Kidney (tissue), 14 donors: ENCODE results near the gene ABLIM1. TPM values are rescaled to one million over a fixed set of nuclear protein-coding genes. Genes with fewer than 3 reads are reported as not detected.
A peak's percentile ranks its signal among the peaks of the same experiment; 100 is the strongest.

ENCODE experiments used
- DNase-seq, 5 donors: peaks; one replicate each; pipeline ENCODE4 v3.0.0-alpha.2; 2013 to 2020
- FAIRE-seq: peaks from 2 replicates; lab custom pipeline; 2012; peaks lifted over from hg19 to GRCh38; lab: Jason Lieb, UNC
- H3K27ac ChIP-seq, 2 donors: one replicate each; pipeline ENCODE4 v1.7.0; 2013; ENCODE audit warnings: low read depth in 2 of 2, low read length in 2 of 2, inconsistent platforms in 1 of 2
- H3K27me3 ChIP-seq: one replicate; pipeline ENCODE4 v1.7.1; 2013; ENCODE audit warnings: low read length, inconsistent platforms; ENCODE audit not compliant: control insufficient read depth, insufficient read depth
- H3K36me3 ChIP-seq, 3 donors: one replicate each; pipeline versions ENCODE4 v1.7.0 to v1.7.1; 2013; ENCODE audit warnings: low read length in 3 of 3, control low read depth in 1 of 3, inconsistent platforms in 1 of 3; ENCODE audit not compliant: insufficient read depth in 3 of 3, control insufficient read depth in 2 of 3
- H3K4me1 ChIP-seq, 3 donors: one replicate each; pipeline versions ENCODE4 v1.7.0 to v1.7.1; 2013; ENCODE audit warnings: low read length in 3 of 3, inconsistent platforms in 1 of 3, low read depth in 1 of 3; ENCODE audit not compliant: control insufficient read depth in 2 of 3, insufficient read depth in 2 of 3
- H3K4me3 ChIP-seq, 3 donors: one replicate each; pipeline versions ENCODE4 v1.7.0 to v1.8.1; 2013; ENCODE audit warnings: low read length in 3 of 3, control low read depth in 1 of 3, inconsistent platforms in 1 of 3
- H3K9ac ChIP-seq, 3 donors: one replicate each; pipeline versions ENCODE4 v1.7.0 to v1.7.1; 2013; ENCODE audit warnings: low read length in 3 of 3, control low read depth in 1 of 3, inconsistent platforms in 1 of 3
- H3K9me3 ChIP-seq, 3 donors: one replicate each; pipeline versions ENCODE4 v1.7.0 to v1.7.1; 2013; ENCODE audit warnings: low read length in 3 of 3, control low read depth in 1 of 3, inconsistent platforms in 1 of 3; ENCODE audit not compliant: control insufficient read depth in 2 of 3, insufficient read depth in 1 of 3
- CTCF ChIP-seq: IDR thresholded peaks from 3 replicates; pipeline ENCODE4 v1.5.1; 2012; ENCODE audit warnings: mild to moderate bottlenecking, moderate library complexity, borderline replicate concordance; ENCODE audit not compliant: insufficient read depth; ENCODE audit errors: extremely low read depth
- intact Hi-C: fragments of 100-400 bp; cut with DNase I; formaldehyde crosslinking; loops from one replicate; pipeline ENCODE4 v1.11.1; 2022
- polyA plus RNA-seq: library from polyadenylated mRNA; stranded (reverse); fragments of 350-450 nt; fragmentation: Illumina TruSeq; extraction: RNeasy Lipid Tissue Mini Kit (QIAGEN cat#74804); gene quantifications from one replicate; pipeline ENCODE4 v1.2.3, GENCODE V29; 2014; ENCODE audit warnings: low read depth, low replicate concordance; ENCODE audit not compliant: insufficient read depth
- total RNA-seq: library from RNA; stranded (reverse); fragmentation: NEBNext Ultra II Directional; extraction: Animal tissue kit (Norgen Biotek cat#: 25700); gene quantifications from one replicate; pipeline ENCODE4 v1.2.1, GENCODE V29; 2021
- donor health status: control.
- donor health status: control.
- donor health status: control.
- donor health status: control.
- donor health status: control.
- donor health status: DM: yes; HTN: yes; CAD: no.
- donor health status: Normal renal cell carcinoma (clear cell type).

The ABLIM1 gene
- total and polyA plus RNA-seq, 2 donors from 2014 or later = 32.3 to 158 TPM

GRCh38 chr10:114653926-114654325 is 4.1 kb downstream of the ABLIM1 start:
- no peak overlapping the region for H3K27ac ChIP-seq

GRCh38 chr10:114652402-114653368 is 5.4 kb downstream of the ABLIM1 start:
- Histone ChIP-seq H3K27me3 (no peaks in the 10 kb centered on the region), H3K9ac (no peak overlapping the region), H3K36me3 (no peaks in the 10 kb centered on the region), H3K4me1 (peaks cover 0 to 23% (median 5%) of the 10 kb centered on the region in 3 donors), H3K27ac (peak overlapping the region; percentile 3 to 11), H3K4me3 (no peak overlapping the region), H3K9me3 (no peaks in the 10 kb centered on the region)
- intact Hi-C loops = no loop called here
- FAIRE-seq = no peak
- TF ChIP-seq CTCF = no peak
- no peak for DNase-seq

More at GRCh38 chr10:114653926-114654325, 4.1 kb downstream of the ABLIM1 start:
- H3K9ac ChIP-seq = no peak overlapping the region
- no peaks in the 10 kb centered on the region for H3K27me3 ChIP-seq
- intact Hi-C loops = no loop called here
- H3K36me3 ChIP-seq = no peaks in the 10 kb centered on the region
- H3K9me3 ChIP-seq = no peaks in the 10 kb centered on the region
- DNase-seq (no peak), FAIRE-seq (no peak)
- H3K4me1 ChIP-seq = peaks cover 0 to 23% (median 5%) of the 10 kb centered on the region in 3 donors
- H3K4me3 ChIP-seq = no peak overlapping the region
- TF ChIP-seq CTCF = no peak

- Histone ChIP-seq H3K27me3 (no peaks in the 10 kb centered on the region), H3K36me3 (no peaks in the 10 kb centered on the region), H3K9me3 (no peaks in the 10 kb centered on the region), H3K27ac (peak overlapping the region in 1 of 2 donors; percentile 53), H3K4me3 (no peak overlapping the region), H3K4me1 (peaks cover 0 to 23% (median 5%) of the 10 kb centered on the region in 3 donors), H3K9ac (no peak overlapping the region)
- intact Hi-C loops = no loop called here
- no peak for TF ChIP-seq CTCF
- DNase-seq = no peak
- FAIRE-seq = no peak
These were observed 7.2 kb downstream of the ABLIM1 start for GRCh38 chr10:114650831-114651230.
